Neural cell (in vitro differentiated cells): ENCODE results near the gene MYO18A. TPM values are rescaled to one million over a fixed set of nuclear protein-coding genes. Genes with fewer than 3 reads are reported as not detected.

ENCODE experiments used
- H2AFZ ChIP-seq: fragments of 200-600, 300-800 bp; sonication (generic), shearing (Covaris generic); 2 replicates; pipeline ENCODE4 v1.6.0; 2014; ENCODE audit warnings: low read depth, mild to moderate bottlenecking, antibody characterized with exemption, low read length, moderate library complexity
- H3F3A ChIP-seq: fragments of 200-600 bp; shearing (Covaris generic); 2 replicates; pipeline ENCODE4 v1.6.1; 2016; ENCODE audit warnings: mild to moderate bottlenecking, moderate library complexity, mixed read lengths, antibody characterized with exemption, low read length; ENCODE audit not compliant: insufficient read depth, poor library complexity, severe bottlenecking
- H3K27ac ChIP-seq: fragments of 200-600, 300-800 bp; sonication (generic), shearing (Covaris generic); 2 replicates; pipeline ENCODE4 v1.5.1; 2014; ENCODE audit warnings: mild to moderate bottlenecking, low read length, moderate library complexity
- H3K27me3 ChIP-seq: fragments of 300-800, 200-600 bp; sonication (generic), shearing (Covaris generic); 2 replicates; pipeline ENCODE4 v1.6.0; 2014; ENCODE audit warnings: mild to moderate bottlenecking, low read depth, low read length, moderate library complexity; ENCODE audit not compliant: insufficient read depth
- H3K36me3 ChIP-seq: fragments of 300-800, 200-600 bp; sonication (generic), shearing (Covaris generic); 2 replicates; pipeline ENCODE4 v1.5.1; 2014; ENCODE audit warnings: mild to moderate bottlenecking, antibody characterized with exemption, low read length, moderate library complexity; ENCODE audit not compliant: insufficient read depth
- H3K4me2 ChIP-seq: fragments of 300-800, 200-600 bp; sonication (generic), shearing (Covaris generic); 2 replicates; pipeline ENCODE4 v1.6.0; 2014; ENCODE audit warnings: mild to moderate bottlenecking, low read length
- H3K4me3 ChIP-seq: fragments of 300-800, 200-600 bp; sonication (generic), shearing (Covaris generic); 2 replicates; pipeline ENCODE4 v1.5.1; 2014; ENCODE audit warnings: mild to moderate bottlenecking, low read length, moderate library complexity
- H3K79me2 ChIP-seq: fragments of 200-600 bp; shearing (Covaris generic); replicated peaks from 2 replicates; pipeline ENCODE4 v1.6.0; 2014; ENCODE audit warnings: mild to moderate bottlenecking, low read length, moderate library complexity; ENCODE audit not compliant: insufficient read depth
- H3K9ac ChIP-seq: fragments of 300-800, 200-600 bp; sonication (generic), shearing (Covaris generic); 2 replicates; pipeline ENCODE4 v1.6.1; 2016; ENCODE audit warnings: mild to moderate bottlenecking, low read length, mixed read lengths
- H3K9me2 ChIP-seq: fragments of 200-600 bp; shearing (Covaris generic); 2 replicates; pipeline ENCODE4 v1.6.1; 2016; ENCODE audit warnings: mild to moderate bottlenecking, low read length, mixed read lengths; ENCODE audit not compliant: insufficient read depth
- H3K9me3 ChIP-seq: fragments of 200-600, 300-800 bp; sonication (generic), shearing (Covaris generic); 2 replicates; pipeline ENCODE4 v1.6.1; 2016; ENCODE audit warnings: mild to moderate bottlenecking, mixed run types, low read length, moderate library complexity, mixed read lengths
- H4K20me1 ChIP-seq: fragments of 200-600 bp; shearing (Covaris generic); 2 replicates; pipeline ENCODE4 v1.6.1; 2016; ENCODE audit warnings: mild to moderate bottlenecking, mixed run types; ENCODE audit not compliant: insufficient read depth
- CTCF ChIP-seq: fragments of 450-650 bp; IDR thresholded peaks from 2 replicates; pipeline ENCODE4 v1.5.1; 2014; ENCODE audit warnings: antibody characterized with exemption, mild to moderate bottlenecking, moderate library complexity; ENCODE audit not compliant: poor library complexity, severe bottlenecking
- EP300 ChIP-seq: fragments of 450-650 bp; conservative IDR thresholded peaks from 2 replicates; pipeline ENCODE4 v1.6.1; 2014; ENCODE audit warnings: antibody characterized with exemption, mild to moderate bottlenecking, moderate library complexity; ENCODE audit not compliant: poor library complexity, severe bottlenecking
- EZH2 ChIP-seq: fragments of 200-600, 300-800 bp; shearing (Covaris generic), sonication (generic); IDR thresholded peaks from 2 replicates; pipeline ENCODE4 v1.6.1; 2014; ENCODE audit warnings: antibody characterized with exemption, low read length, borderline replicate concordance, mild to moderate bottlenecking; ENCODE audit not compliant: insufficient read depth, poor library complexity, severe bottlenecking
- MXI1 ChIP-seq: fragments of 450-650 bp; conservative IDR thresholded peaks from 2 replicates; pipeline ENCODE4 v1.6.1; 2014; ENCODE audit warnings: antibody characterized with exemption, mild to moderate bottlenecking; ENCODE audit not compliant: poor library complexity, severe bottlenecking
- POLR2AphosphoS5 ChIP-seq: IDR thresholded peaks from 2 replicates; pipeline ENCODE4 v1.6.1; 2012
- RAD21 ChIP-seq: fragments of 450-650 bp; conservative IDR thresholded peaks from 2 replicates; pipeline ENCODE4 v1.6.1; 2014; ENCODE audit warnings: antibody characterized with exemption, mild to moderate bottlenecking, moderate library complexity
- REST ChIP-seq: IDR thresholded peaks from 2 replicates; pipeline ENCODE4 v1.6.1; 2012; ENCODE audit warnings: borderline replicate concordance
- SMC3 ChIP-seq: fragments of 450-650 bp; conservative IDR thresholded peaks from 2 replicates; pipeline ENCODE4 v1.6.1; 2014; ENCODE audit warnings: antibody characterized with exemption, mild to moderate bottlenecking, moderate library complexity; ENCODE audit not compliant: poor library complexity
- TAF1 ChIP-seq: IDR thresholded peaks from 2 replicates; pipeline ENCODE4 v1.6.1; 2012; ENCODE audit warnings: low read depth
- polyA plus RNA-seq: library from polyadenylated mRNA; depleted of rRNA; stranded (reverse); fragments of >200 nt; gene quantifications from 2 replicates; pipeline ENCODE4 v1.2.3, GENCODE V29; 2014

MYO18A gene
- polyA plus RNA-seq, 1 donor from 2014 or later, result 21.6 TPM

- Histone ChIP-seq H3K9ac (no peak overlapping the region), H3K27ac (no peak overlapping the region), H3K9me2 (no peaks in the 10 kb centered on the region), H3K9me3 (no peaks in the 10 kb centered on the region), H3K36me3 (no peaks in the 10 kb centered on the region), H3K27me3 (no peaks in the 10 kb centered on the region), H3K79me2 (no peaks in the 10 kb centered on the region), H3F3A (no peaks in the 10 kb centered on the region), H4K20me1 (no peaks in the 10 kb centered on the region), H2AFZ (no peak overlapping the region), H3K4me3 (no peak overlapping the region), H3K4me2 (no peak overlapping the region)
- no peak for TF ChIP-seq REST
- TF ChIP-seq MXI1, result no peak
- TF ChIP-seq EZH2, result no peak
- no peak for TF ChIP-seq RAD21
- no peak for TF ChIP-seq POLR2AphosphoS5
- no peak for TF ChIP-seq TAF1
- TF ChIP-seq EP300, result no peak
- TF ChIP-seq SMC3, result no peak
- TF ChIP-seq CTCF, result no peak
Observed at GRCh38 chr17:29077320-29077719, 102.9 kb downstream of the MYO18A start.

GRCh38 chr17:29076722-29077121, 103.5 kb downstream of the MYO18A start:
- TF ChIP-seq RAD21 (no peak), REST (no peak), EZH2 (no peak), CTCF (no peak), SMC3 (no peak), EP300 (no peak), TAF1 (no peak), MXI1 (no peak), POLR2AphosphoS5 (no peak)
- Histone ChIP-seq H3K36me3 (no peaks in the 10 kb centered on the region), H3K9ac (no peak overlapping the region), H3K4me3 (no peak overlapping the region), H3K27me3 (no peaks in the 10 kb centered on the region), H2AFZ (no peak overlapping the region), H3K79me2 (no peaks in the 10 kb centered on the region), H4K20me1 (no peaks in the 10 kb centered on the region), H3F3A (no peaks in the 10 kb centered on the region), H3K9me2 (no peaks in the 10 kb centered on the region), H3K27ac (no peak overlapping the region), H3K4me2 (no peak overlapping the region), H3K9me3 (no peaks in the 10 kb centered on the region)
